Cardiac muscle cell (in vitro differentiated cells and primary cell): Measurements from ENCODE around the gene MTFP1. TPM values are rescaled to one million over a fixed set of nuclear protein-coding genes. Genes with fewer than 3 reads are reported as not detected.
A peak's percentile ranks its signal among the peaks of the same experiment; 100 is the strongest.
"Not testable (repeated sequence)": the region's sequence is repeated elsewhere in the genome, so short reads cannot be mapped to it uniquely, and the experiment has no call there.

Experiments used
- DNase-seq, 2 donors: peaks; one replicate each; pipeline versions ENCODE4 v3.0.0 to v3.0.0-alpha.2; 2010 to 2017; ENCODE audit warnings: low read depth in 1 of 2, low spot score in 1 of 2
- H3K27ac ChIP-seq: fragments of 200-600 bp; sonication (generic); 2 replicates; pipeline ENCODE4 v1.5.1; 2016
- H3K27me3 ChIP-seq: fragments of 200-600 bp; sonication (generic); 2 replicates; pipeline ENCODE4 v1.6.0; 2016; ENCODE audit warnings: control low read depth
- H3K36me3 ChIP-seq: fragments of 200-600 bp; sonication (generic); 2 replicates; pipeline ENCODE4 v1.5.1; 2016; ENCODE audit warnings: control low read depth
- H3K4me1 ChIP-seq: fragments of 200-600 bp; sonication (generic); 2 replicates; pipeline ENCODE4 v1.8.1; 2017; ENCODE audit warnings: low read depth, mild to moderate bottlenecking, mixed run types
- H3K4me3 ChIP-seq: fragments of 200-600 bp; sonication (generic); 2 replicates; pipeline ENCODE4 v1.5.1; 2016; ENCODE audit warnings: mild to moderate bottlenecking
- H3K9me3 ChIP-seq: fragments of 200-600 bp; sonication (generic); 2 replicates; pipeline ENCODE4 v1.5.1; 2017; ENCODE audit warnings: low read depth, mild to moderate bottlenecking, control low read depth
- CTCF ChIP-seq: IDR thresholded peaks from 2 replicates; pipeline ENCODE4 v1.5.1; 2012; ENCODE audit warnings: low read depth, mild to moderate bottlenecking, low read length
- polyA plus RNA-seq: library from polyadenylated mRNA; unstranded; fragments of >200 nt; fragmentation: Nextera tagmentation; extraction: Ambion mirVana; gene quantifications from 2 replicates; pipeline ENCODE4 v1.2.1, GENCODE V29; 2016
- total RNA-seq: library from RNA; depleted of rRNA; stranded (reverse); fragments of >200 nt; gene quantifications from 2 replicates; pipeline ENCODE4 v1.2.3, GENCODE V29; 2016

MTFP1 gene
- total and polyA plus RNA-seq, 2 experiments from 2014 or later, result 39.3 to 100.0 TPM

DNA sequence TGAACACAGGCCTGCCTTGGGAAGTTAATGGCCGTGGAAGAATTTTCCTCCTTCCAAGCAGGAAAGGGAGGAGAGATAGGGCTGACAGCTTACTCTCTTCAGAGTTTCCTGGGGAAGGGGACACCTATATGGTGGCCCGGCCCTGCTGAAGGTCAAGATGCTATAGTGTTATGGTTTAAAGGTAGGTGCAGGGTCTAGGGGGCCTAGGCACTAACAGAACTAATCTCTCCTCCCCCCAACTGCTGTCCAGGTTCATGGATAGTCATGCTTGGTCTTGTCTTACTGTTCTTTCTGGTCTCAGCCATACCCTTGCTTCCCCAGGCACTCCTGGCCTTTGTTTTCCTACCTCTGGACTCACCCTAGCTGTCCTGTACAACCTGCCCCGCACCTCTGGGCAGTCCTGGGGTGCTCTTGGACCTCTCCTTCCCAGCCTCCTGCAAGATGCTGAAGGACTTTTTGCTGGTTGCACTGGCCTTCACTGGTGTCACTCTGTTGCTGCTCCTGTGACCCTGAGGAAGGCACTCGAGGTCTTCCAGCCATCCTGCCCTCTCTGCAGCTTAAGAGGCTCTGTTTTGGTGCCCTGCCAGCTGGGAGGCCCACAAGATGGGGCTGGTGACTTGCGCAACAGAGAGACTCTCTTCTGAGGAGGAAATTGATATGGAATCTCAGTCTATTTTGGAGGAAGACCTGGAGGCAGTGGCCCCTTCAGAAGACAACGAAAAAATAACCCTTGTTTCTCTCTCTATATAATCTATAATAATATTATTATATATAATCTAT lies 28.4 kb downstream of the MTFP1 start:
- Histone ChIP-seq H3K27ac (no peak overlapping the region), H3K27me3 (no peaks in the 10 kb centered on the region), H3K4me3 (no peak overlapping the region), H3K36me3 (no peaks in the 10 kb centered on the region), H3K4me1 (no peaks in the 10 kb centered on the region), H3K9me3 (no peaks in the 10 kb centered on the region)
- no peak for TF ChIP-seq CTCF
- peak; percentile 14 to 51 for DNase-seq

DNA sequence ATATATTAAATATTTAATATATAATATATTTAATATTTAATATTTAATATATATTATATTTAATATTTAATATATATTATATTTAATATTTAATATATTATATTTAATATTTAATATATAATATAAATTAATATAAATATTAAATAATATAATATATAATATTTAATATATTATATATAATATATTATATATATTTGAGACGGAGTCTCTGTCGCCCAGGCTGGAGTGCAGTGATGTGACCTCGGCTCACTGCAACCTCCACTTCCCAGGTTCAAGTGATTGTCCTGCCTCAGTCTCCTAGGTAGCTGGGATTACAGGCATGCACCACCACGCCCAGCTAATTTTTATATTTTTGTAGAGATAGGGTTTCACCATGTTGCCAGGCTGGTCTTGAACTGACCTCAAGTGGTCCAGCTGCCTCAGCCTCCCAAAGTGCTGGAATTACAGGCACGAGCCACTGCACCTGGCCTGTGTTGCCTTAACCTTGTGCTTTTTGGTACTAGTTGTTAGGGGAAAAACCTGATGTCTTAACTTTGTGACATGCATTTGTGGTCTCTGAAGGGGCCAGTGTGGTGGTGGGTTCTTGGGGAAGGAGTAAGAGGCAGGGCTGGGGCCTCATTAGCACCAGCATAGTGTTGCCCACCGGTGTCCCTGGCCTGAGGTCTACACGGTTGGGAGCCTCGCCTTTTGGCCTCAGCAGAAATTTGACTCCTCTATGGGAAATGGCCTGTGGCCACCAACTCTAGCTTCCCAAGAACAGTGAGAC lies 29.7 kb downstream of the MTFP1 start:
- DNase-seq, result no peak
- no peak for TF ChIP-seq CTCF
- Histone ChIP-seq H3K4me1 (no peaks in the 10 kb centered on the region), H3K27me3 (no peaks in the 10 kb centered on the region), H3K27ac (no peak overlapping the region), H3K36me3 (no peaks in the 10 kb centered on the region), H3K9me3 (no peaks in the 10 kb centered on the region), H3K4me3 (no peak overlapping the region)

GRCh38 chr22:30457981-30458380 lies 32.4 kb downstream of the MTFP1 start:
- TF ChIP-seq CTCF, result no peak

GRCh38 chr22:30459181-30460052 lies 33.8 kb downstream of the MTFP1 start:
- H3K4me3 ChIP-seq, result no peak overlapping the region
- no peaks in the 10 kb centered on the region for H3K9me3 ChIP-seq
- no peaks in the 10 kb centered on the region for H3K27me3 ChIP-seq
- peak; percentile 44 to 72 for DNase-seq
- no peak for TF ChIP-seq CTCF
- H3K36me3 ChIP-seq, result no peaks in the 10 kb centered on the region
- no peak overlapping the region for H3K27ac ChIP-seq
- no peaks in the 10 kb centered on the region for H3K4me1 ChIP-seq

More at GRCh38 chr22:30457981-30458380, 32.4 kb downstream of the MTFP1 start:
- Histone ChIP-seq H3K27me3 (no peaks in the 10 kb centered on the region), H3K4me1 (no peaks in the 10 kb centered on the region), H3K36me3 (no peaks in the 10 kb centered on the region), H3K4me3 (no peak overlapping the region), H3K27ac (no peak overlapping the region), H3K9me3 (no peaks in the 10 kb centered on the region)
- no peak for DNase-seq

DNA sequence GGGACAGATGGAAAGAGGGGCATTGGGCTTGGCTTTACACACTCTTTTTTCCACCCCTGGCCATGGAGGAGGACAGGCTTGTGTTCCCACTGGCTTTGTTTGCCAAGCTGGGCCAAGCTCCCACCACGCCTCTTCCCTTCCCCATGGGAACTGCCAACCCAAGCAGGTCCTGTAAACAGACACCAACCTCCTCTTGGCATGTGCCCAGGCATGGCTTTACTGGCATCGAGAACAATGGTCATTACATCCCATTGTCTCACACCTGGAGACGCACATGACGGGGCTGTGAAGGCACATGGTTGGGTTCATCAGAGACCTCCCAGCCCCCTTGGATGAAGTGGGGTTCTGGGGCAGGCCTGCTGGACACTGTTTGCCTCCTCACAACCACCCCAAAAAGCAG lies 34.6 kb downstream of the MTFP1 start:
- DNase-seq, result no peak
- H3K4me3 ChIP-seq, result no peak overlapping the region
- TF ChIP-seq CTCF, result no peak
- H3K9me3 ChIP-seq, result no peaks in the 10 kb centered on the region
- H3K36me3 ChIP-seq, result no peaks in the 10 kb centered on the region
- H3K27me3 ChIP-seq, result no peaks in the 10 kb centered on the region
- H3K4me1 ChIP-seq, result no peaks in the 10 kb centered on the region
- no peak overlapping the region for H3K27ac ChIP-seq

DNA sequence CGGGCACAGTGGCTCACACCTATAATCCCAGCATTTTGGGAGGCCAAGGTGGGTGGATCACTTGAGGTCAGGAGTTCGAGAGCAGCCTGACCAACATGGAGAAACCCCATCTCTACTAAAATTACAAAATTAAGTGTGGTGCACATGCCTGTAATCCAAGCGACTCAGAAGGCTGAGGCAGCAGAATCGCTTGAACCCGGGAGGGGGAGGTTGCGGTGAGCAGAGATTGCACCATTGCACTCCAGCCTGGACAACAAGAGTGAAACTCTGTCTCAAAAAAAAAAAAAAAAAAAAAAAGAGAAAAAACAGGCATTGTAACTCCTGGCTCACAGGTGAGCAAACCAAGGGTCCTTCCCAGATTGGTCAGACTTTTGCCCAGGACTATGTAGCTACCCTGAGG lies 35.0 kb downstream of the MTFP1 start:
- H3K4me3 ChIP-seq, H3K4me1 ChIP-seq, H3K9me3 ChIP-seq, H3K36me3 ChIP-seq, DNase-seq, H3K27me3 ChIP-seq, H3K27ac ChIP-seq: not testable (repeated sequence)
